ENCODE data around the gene ENGASE. TPM values are rescaled to one million over a fixed set of nuclear protein-coding genes. Genes with fewer than 3 reads are reported as not detected.

Gene ENGASE
- total and polyA plus RNA-seq, 2 donors from 2014 or later = 14.3 to 49.3 TPM

GRCh38 chr17:79031996-79032875, 42.4 kb upstream of the ENGASE start:
- DNase-seq = no peak
- no peak overlapping the region for H3K27ac ChIP-seq (ENCODE audit: low read depth in 2 of 2, low read length in 2 of 2)
- H3K4me1 ChIP-seq (ENCODE audit: control insufficient read depth in 2 of 3, insufficient read depth in 2 of 3, low read depth in 1 of 3, low read length in 3 of 3) = peaks cover 0 to 16% (median 6%) of the 10 kb centered on the region in 3 donors
- no peak overlapping the region for H3K4me3 ChIP-seq (ENCODE audit: low read length in 3 of 3)
- no peaks in the 10 kb centered on the region for H3K27me3 ChIP-seq (ENCODE audit: control insufficient read depth, insufficient read depth, low read length)
- H3K9ac ChIP-seq (ENCODE audit: low read length in 3 of 3) = no peak overlapping the region
- intact Hi-C loops (cut with DNase I) = no loop called here
- no peaks in the 10 kb centered on the region for H3K9me3 ChIP-seq (ENCODE audit: control insufficient read depth in 2 of 3, insufficient read depth in 1 of 3, low read length in 3 of 3)
- H3K36me3 ChIP-seq (ENCODE audit: control insufficient read depth in 2 of 3, insufficient read depth in 3 of 3, low read length in 3 of 3) = no peaks in the 10 kb centered on the region
- no peak for FAIRE-seq
- TF ChIP-seq, protein P1, sequence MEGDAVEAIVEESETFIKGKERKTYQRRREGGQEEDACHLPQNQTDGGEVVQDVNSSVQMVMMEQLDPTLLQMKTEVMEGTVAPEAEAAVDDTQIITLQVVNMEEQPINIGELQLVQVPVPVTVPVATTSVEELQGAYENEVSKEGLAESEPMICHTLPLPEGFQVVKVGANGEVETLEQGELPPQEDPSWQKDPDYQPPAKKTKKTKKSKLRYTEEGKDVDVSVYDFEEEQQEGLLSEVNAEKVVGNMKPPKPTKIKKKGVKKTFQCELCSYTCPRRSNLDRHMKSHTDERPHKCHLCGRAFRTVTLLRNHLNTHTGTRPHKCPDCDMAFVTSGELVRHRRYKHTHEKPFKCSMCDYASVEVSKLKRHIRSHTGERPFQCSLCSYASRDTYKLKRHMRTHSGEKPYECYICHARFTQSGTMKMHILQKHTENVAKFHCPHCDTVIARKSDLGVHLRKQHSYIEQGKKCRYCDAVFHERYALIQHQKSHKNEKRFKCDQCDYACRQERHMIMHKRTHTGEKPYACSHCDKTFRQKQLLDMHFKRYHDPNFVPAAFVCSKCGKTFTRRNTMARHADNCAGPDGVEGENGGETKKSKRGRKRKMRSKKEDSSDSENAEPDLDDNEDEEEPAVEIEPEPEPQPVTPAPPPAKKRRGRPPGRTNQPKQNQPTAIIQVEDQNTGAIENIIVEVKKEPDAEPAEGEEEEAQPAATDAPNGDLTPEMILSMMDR (IDR thresholded peaks at IDR 0.05; ENCODE audit: borderline replicate concordance, extremely low read depth, insufficient read depth) = no peak

- Histone ChIP-seq H3K36me3 (ENCODE audit: control insufficient read depth in 2 of 3, insufficient read depth in 3 of 3, low read length in 3 of 3) (no peaks in the 10 kb centered on the region), H3K9me3 (ENCODE audit: control insufficient read depth in 2 of 3, insufficient read depth in 1 of 3, low read length in 3 of 3) (no peaks in the 10 kb centered on the region), H3K4me1 (ENCODE audit: control insufficient read depth in 2 of 3, insufficient read depth in 2 of 3, low read depth in 1 of 3, low read length in 3 of 3) (peaks cover 0 to 7% (median 0%) of the 10 kb centered on the region in 3 donors), H3K27ac (ENCODE audit: low read depth in 2 of 2, low read length in 2 of 2) (no peak overlapping the region), H3K27me3 (ENCODE audit: control insufficient read depth, insufficient read depth, low read length) (no peaks in the 10 kb centered on the region), H3K9ac (ENCODE audit: low read length in 3 of 3) (no peak overlapping the region), H3K4me3 (ENCODE audit: low read length in 3 of 3) (no peak overlapping the region)
- DNase-seq (no peak), FAIRE-seq (no peak)
- intact Hi-C loops (cut with DNase I) = no loop called here
- TF ChIP-seq, protein P1 (IDR thresholded peaks at IDR 0.05; ENCODE audit: borderline replicate concordance, extremely low read depth, insufficient read depth) = no peak
Observed at GRCh38 chr17:79033046-79033616, 41.5 kb upstream of the ENGASE start.

GRCh38 chr17:79033741-79034501, 40.7 kb upstream of the ENGASE start:
- no peaks in the 10 kb centered on the region for H3K27me3 ChIP-seq (ENCODE audit: control insufficient read depth, insufficient read depth, low read length)
- intact Hi-C loops (cut with DNase I) = no loop called here
- TF ChIP-seq, protein P1 (IDR thresholded peaks at IDR 0.05; ENCODE audit: borderline replicate concordance, extremely low read depth, insufficient read depth) = no peak
- DNase-seq = no peak
- H3K4me1 ChIP-seq (ENCODE audit: control insufficient read depth in 2 of 3, insufficient read depth in 2 of 3, low read depth in 1 of 3, low read length in 3 of 3) = peaks cover 0 to 3% (median 0%) of the 10 kb centered on the region in 3 donors
- H3K27ac ChIP-seq (ENCODE audit: low read depth in 2 of 2, low read length in 2 of 2) = no peak overlapping the region
- no peaks in the 10 kb centered on the region for H3K9me3 ChIP-seq (ENCODE audit: control insufficient read depth in 2 of 3, insufficient read depth in 1 of 3, low read length in 3 of 3)
- FAIRE-seq = no peak
- no peaks in the 10 kb centered on the region for H3K36me3 ChIP-seq (ENCODE audit: control insufficient read depth in 2 of 3, insufficient read depth in 3 of 3, low read length in 3 of 3)
- no peak overlapping the region for H3K9ac ChIP-seq (ENCODE audit: low read length in 3 of 3)
- no peak overlapping the region for H3K4me3 ChIP-seq (ENCODE audit: low read length in 3 of 3)

Measured in kidney (tissue), 14 donors.